T-helper 2 cell treated with Interferon-gamma antibody and Interleukin-4, amounts not matched to agents 5 μg/mL and 100 μg/mL, for 36 hours (primary cell): Measurements from ENCODE around the gene PLGLB1.
"Not testable (repeated sequence)": the region's sequence is repeated elsewhere in the genome, so short reads cannot be mapped to it uniquely, and the experiment has no call there.

ENCODE experiments used
- DNase-seq: peaks from one replicate; pipeline ENCODE4 v3.0.0; 2021; ENCODE audit warnings: low spot score
- H3K27ac Mint-ChIP-seq: one replicate; pipeline ENCODE4 v1.8.0; 2021; ENCODE audit warnings: mild to moderate bottlenecking, mixed read lengths
- H3K27me3 Mint-ChIP-seq: one replicate; pipeline ENCODE4 v1.8.0; 2021; ENCODE audit warnings: low read depth, mixed read lengths
- H3K36me3 Mint-ChIP-seq: one replicate; pipeline ENCODE4 v1.8.0; 2021; ENCODE audit warnings: low read depth, mixed read lengths
- H3K4me1 Mint-ChIP-seq: one replicate; pipeline ENCODE4 v1.8.0; 2021; ENCODE audit warnings: low read depth, mixed read lengths
- H3K4me3 Mint-ChIP-seq: one replicate; pipeline ENCODE4 v1.8.0; 2022; ENCODE audit warnings: mild to moderate bottlenecking, moderate library complexity, mixed read lengths
- H3K9me3 Mint-ChIP-seq: one replicate; pipeline ENCODE4 v1.8.0; 2021; ENCODE audit warnings: mixed read lengths

The PLGLB1 gene

DNA sequence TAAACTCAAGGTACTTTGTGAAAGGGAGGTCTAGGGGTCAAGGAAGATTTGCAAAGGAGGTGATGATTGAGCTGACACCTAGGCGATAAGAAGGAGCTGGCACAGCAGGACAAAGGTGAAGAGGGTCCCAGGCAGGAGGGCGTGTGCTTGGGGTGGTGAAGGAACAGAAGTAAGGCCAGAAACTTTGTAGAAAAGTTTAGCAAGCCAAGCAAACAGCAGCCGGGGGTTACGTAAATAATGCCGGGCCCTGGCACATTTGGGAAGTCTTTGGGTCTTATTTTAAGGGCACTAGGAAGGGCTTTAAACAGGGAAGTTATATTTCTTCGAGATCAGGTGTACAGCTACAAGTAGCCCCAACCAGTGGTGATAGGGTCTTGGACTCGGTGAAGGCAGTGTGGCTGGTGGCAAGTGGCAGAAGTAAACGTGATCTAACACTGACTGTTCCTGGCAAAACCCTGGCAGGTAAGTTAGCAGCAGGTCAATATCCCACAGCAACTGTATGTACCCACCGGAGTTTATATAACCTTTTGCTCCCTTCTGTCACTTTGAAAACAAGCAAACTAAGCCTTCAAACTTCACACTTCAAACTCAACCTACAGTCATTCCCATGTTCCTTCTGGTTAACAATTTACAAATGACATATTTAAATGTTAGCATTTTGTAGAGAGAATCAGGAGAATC lies 7.0 kb downstream of the PLGLB1 start:
- not testable (repeated sequence) for H3K36me3 Mint-ChIP-seq, H3K4me1 Mint-ChIP-seq, H3K27me3 Mint-ChIP-seq, H3K27ac Mint-ChIP-seq, H3K9me3 Mint-ChIP-seq, H3K4me3 Mint-ChIP-seq, DNase-seq

- H3K4me3 Mint-ChIP-seq, H3K4me1 Mint-ChIP-seq, H3K27me3 Mint-ChIP-seq, DNase-seq, H3K9me3 Mint-ChIP-seq, H3K27ac Mint-ChIP-seq, H3K36me3 Mint-ChIP-seq: not testable (repeated sequence)
Measured at GRCh38 chr2:87004398-87004797, 17.2 kb downstream of the PLGLB1 start.
